ENCODE results near the gene ORC2.

DNA sequence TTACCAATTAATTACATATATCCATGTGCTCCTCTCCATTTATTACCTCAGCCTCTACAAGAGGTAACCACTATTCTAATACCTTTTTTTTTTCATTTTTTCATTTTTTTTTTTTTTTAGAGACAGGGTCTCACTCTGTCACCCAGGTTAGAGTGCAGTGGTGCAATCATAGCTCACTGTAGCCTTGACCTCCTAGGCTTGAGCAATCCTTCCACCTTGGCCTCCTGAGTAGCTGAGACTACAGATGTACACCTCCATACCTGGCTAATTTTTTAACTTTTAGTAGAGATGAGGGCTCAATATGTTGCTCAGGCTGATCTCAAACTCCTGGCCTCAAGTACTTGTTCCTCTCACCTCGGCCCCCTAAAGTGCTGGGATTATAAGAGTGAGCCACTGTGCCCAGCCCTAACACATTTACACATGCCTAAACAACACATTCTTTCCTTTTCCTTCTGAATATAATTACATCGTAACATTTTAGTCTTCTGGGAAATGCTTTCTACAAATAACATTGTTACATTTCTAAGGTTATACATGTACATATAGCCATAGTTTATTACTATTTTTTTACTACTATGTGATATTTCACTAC lies 85.1 kb downstream of the ORC2 start:
- no peak for TF ChIP-seq POLR2A (IDR thresholded peaks at IDR 0.05; ENCODE audit: low read length)
- TF ChIP-seq, protein P1, sequence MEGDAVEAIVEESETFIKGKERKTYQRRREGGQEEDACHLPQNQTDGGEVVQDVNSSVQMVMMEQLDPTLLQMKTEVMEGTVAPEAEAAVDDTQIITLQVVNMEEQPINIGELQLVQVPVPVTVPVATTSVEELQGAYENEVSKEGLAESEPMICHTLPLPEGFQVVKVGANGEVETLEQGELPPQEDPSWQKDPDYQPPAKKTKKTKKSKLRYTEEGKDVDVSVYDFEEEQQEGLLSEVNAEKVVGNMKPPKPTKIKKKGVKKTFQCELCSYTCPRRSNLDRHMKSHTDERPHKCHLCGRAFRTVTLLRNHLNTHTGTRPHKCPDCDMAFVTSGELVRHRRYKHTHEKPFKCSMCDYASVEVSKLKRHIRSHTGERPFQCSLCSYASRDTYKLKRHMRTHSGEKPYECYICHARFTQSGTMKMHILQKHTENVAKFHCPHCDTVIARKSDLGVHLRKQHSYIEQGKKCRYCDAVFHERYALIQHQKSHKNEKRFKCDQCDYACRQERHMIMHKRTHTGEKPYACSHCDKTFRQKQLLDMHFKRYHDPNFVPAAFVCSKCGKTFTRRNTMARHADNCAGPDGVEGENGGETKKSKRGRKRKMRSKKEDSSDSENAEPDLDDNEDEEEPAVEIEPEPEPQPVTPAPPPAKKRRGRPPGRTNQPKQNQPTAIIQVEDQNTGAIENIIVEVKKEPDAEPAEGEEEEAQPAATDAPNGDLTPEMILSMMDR (IDR thresholded peaks at IDR 0.05): no peak
